Lower leg skin (tissue), 3 donors: ENCODE measurements around the gene LRP1B.

Experiments
- POLR2A ChIP-seq, 2 donors: fragments of 450-650 bp; IDR thresholded peaks; one replicate each; pipeline ENCODE4 v1.6.1; 2016 to 2017; ENCODE audit warnings: antibody characterized with exemption in 2 of 2, mild to moderate bottlenecking in 1 of 2, moderate library complexity in 1 of 2
- TF ChIP-seq, protein P1 (sequence below), 3 donors: fragments of 450-650 bp; IDR thresholded peaks; one replicate each; pipeline ENCODE4 v1.5.1; 2016; ENCODE audit warnings: antibody characterized with exemption in 3 of 3, mild to moderate bottlenecking in 3 of 3, moderate library complexity in 2 of 3

DNA sequence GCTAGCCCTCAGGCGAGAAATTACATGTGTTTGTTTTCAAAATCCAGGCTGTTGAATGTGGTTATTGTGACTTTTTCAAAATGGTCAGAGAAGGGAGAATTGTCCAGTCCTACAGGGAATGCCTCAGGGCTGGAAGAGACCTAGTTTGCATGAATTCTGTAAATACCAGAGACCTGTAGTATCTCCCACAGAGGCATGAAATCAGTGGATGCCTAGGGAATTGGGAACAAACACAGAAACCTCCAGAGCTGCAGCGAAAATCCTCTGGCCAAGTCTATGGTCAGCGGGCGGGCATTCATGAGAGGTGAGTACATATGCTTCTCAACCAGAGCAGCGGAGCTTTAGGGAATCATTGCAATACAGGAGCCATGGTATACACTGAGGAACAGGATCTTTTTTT is 1754.1 kb downstream of the LRP1B start:
- TF ChIP-seq, protein P1, sequence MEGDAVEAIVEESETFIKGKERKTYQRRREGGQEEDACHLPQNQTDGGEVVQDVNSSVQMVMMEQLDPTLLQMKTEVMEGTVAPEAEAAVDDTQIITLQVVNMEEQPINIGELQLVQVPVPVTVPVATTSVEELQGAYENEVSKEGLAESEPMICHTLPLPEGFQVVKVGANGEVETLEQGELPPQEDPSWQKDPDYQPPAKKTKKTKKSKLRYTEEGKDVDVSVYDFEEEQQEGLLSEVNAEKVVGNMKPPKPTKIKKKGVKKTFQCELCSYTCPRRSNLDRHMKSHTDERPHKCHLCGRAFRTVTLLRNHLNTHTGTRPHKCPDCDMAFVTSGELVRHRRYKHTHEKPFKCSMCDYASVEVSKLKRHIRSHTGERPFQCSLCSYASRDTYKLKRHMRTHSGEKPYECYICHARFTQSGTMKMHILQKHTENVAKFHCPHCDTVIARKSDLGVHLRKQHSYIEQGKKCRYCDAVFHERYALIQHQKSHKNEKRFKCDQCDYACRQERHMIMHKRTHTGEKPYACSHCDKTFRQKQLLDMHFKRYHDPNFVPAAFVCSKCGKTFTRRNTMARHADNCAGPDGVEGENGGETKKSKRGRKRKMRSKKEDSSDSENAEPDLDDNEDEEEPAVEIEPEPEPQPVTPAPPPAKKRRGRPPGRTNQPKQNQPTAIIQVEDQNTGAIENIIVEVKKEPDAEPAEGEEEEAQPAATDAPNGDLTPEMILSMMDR (IDR thresholded peaks at IDR 0.05) = no peak
- no peak for TF ChIP-seq POLR2A (IDR thresholded peaks at IDR 0.05)
